Peyer's patch (tissue), 4 donors: ENCODE data around the gene ZFY. TPM values are rescaled to one million over a fixed set of nuclear protein-coding genes. Genes with fewer than 3 reads are reported as not detected.
"Not testable (repeated sequence)": the region's sequence is repeated elsewhere in the genome, so short reads cannot be mapped to it uniquely, and the experiment has no call there.

Experiments used
- DNase-seq, 3 donors: peaks; one replicate each; pipeline ENCODE4 v3.0.0-alpha.2; 2017 to 2019
- H3K27ac ChIP-seq, 4 donors: fragments of 200-600 bp; sonication (generic); one replicate each; pipeline ENCODE4 v1.5.1; 2016 to 2019
- H3K27me3 ChIP-seq, 2 donors: fragments of 200-600 bp; sonication (generic); one replicate each; pipeline ENCODE4 v1.5.1; 2019
- H3K36me3 ChIP-seq, 3 donors: fragments of 200-600 bp; sonication (generic); one replicate each; pipeline ENCODE4 v1.5.1; 2016 to 2019
- H3K4me1 ChIP-seq, 4 donors: fragments of 200-600 bp; sonication (generic); one replicate each; pipeline ENCODE4 v1.5.1; 2016 to 2019
- H3K4me3 ChIP-seq, 4 donors: fragments of 200-600 bp; sonication (generic); 1 replicate in 3 of 4; 2 replicates in 1 of 4; pipeline ENCODE4 v1.5.1; 2016 to 2019; ENCODE audit warnings: mild to moderate bottlenecking in 1 of 4
- H3K9me3 ChIP-seq, 4 donors: fragments of 200-600 bp; sonication (generic); one replicate each; pipeline ENCODE4 v1.5.1; 2016 to 2019; ENCODE audit warnings: mild to moderate bottlenecking in 1 of 4
- CTCF ChIP-seq, 6 experiments: fragments of 450-650 bp in 4 of 6; fragments of 200-600 bp in 2 of 6; sonication (generic) in 1 of 6; IDR thresholded peaks; one replicate each; pipeline ENCODE4 v1.5.1; 2017 to 2019; ENCODE audit warnings: antibody characterized with exemption in 6 of 6, mild to moderate bottlenecking in 3 of 6, moderate library complexity in 1 of 6
- POLR2A ChIP-seq, 2 donors: fragments of 450-650 bp; IDR thresholded peaks; one replicate each; pipeline ENCODE4 v1.5.1; 2017; ENCODE audit warnings: antibody characterized with exemption in 2 of 2, mild to moderate bottlenecking in 2 of 2, moderate library complexity in 2 of 2
- total RNA-seq, 4 donors: library from RNA; depleted of rRNA; stranded (reverse); fragments of >200 nt; gene quantifications; one replicate each; pipeline ENCODE4 v1.1.0, GENCODE V29; 2016

The ZFY gene
- total RNA-seq, 4 donors from 2014 or later, result 15.8 to 16.0 TPM; not detected in 2

- Histone ChIP-seq H3K4me1 (no peaks in the 10 kb centered on the region), H3K36me3 (peaks cover 0 to 13% (median 0%) of the 10 kb centered on the region in 3 donors), H3K4me3 (no peak overlapping the region), H3K27me3 (no peaks in the 10 kb centered on the region), H3K27ac (no peak overlapping the region), H3K9me3 (no peaks in the 10 kb centered on the region)
- TF ChIP-seq CTCF (IDR thresholded peaks at IDR 0.05) (no peak), POLR2A (IDR thresholded peaks at IDR 0.05) (no peak)
- no peak for DNase-seq
These were observed 38.0 kb downstream of the ZFY start for GRCh38 chrY:2973110-2973751.

- no peak for DNase-seq
- Histone ChIP-seq H3K9me3 (no peaks in the 10 kb centered on the region), H3K27me3 (no peaks in the 10 kb centered on the region), H3K4me1 (no peaks in the 10 kb centered on the region), H3K36me3 (peaks cover 0 to 21% (median 0%) of the 10 kb centered on the region in 3 donors), H3K4me3 (no peak overlapping the region), H3K27ac (no peak overlapping the region)
- TF ChIP-seq POLR2A (IDR thresholded peaks at IDR 0.05) (no peak), CTCF (IDR thresholded peaks at IDR 0.05) (no peak)
These were observed 44.1 kb downstream of the ZFY start for GRCh38 chrY:2979283-2979682.

GRCh38 chrY:2984491-2984890, 49.3 kb downstream of the ZFY start:
- H3K27me3 ChIP-seq, result no peaks in the 10 kb centered on the region
- TF ChIP-seq POLR2A (IDR thresholded peaks at IDR 0.05) (no peak), CTCF (IDR thresholded peaks at IDR 0.05) (no peak)
- no peak for DNase-seq
- no peak overlapping the region for H3K27ac ChIP-seq
- H3K36me3 ChIP-seq, result no peaks in the 10 kb centered on the region
- no peaks in the 10 kb centered on the region for H3K4me1 ChIP-seq
- no peak overlapping the region for H3K4me3 ChIP-seq
- no peaks in the 10 kb centered on the region for H3K9me3 ChIP-seq

GRCh38 chrY:2987178-2987577, 52.0 kb downstream of the ZFY start:
- not testable (repeated sequence) for H3K27ac ChIP-seq

GRCh38 chrY:2997369-2997768, 62.2 kb downstream of the ZFY start:
- not testable (repeated sequence) for H3K4me3 ChIP-seq, DNase-seq, H3K4me1 ChIP-seq, H3K36me3 ChIP-seq, H3K27me3 ChIP-seq, H3K27ac ChIP-seq, H3K9me3 ChIP-seq

More at GRCh38 chrY:2987178-2987577, 52.0 kb downstream of the ZFY start:
- H3K4me1 ChIP-seq, H3K36me3 ChIP-seq, H3K27me3 ChIP-seq, DNase-seq, H3K9me3 ChIP-seq, H3K4me3 ChIP-seq: not testable (repeated sequence)

GRCh38 chrY:3002190-3002589, 67.0 kb downstream of the ZFY start:
- Histone ChIP-seq H3K4me3 (peak overlapping the region in 1 of 4 donors; percentile 57), H3K27me3 (no peaks in the 10 kb centered on the region), H3K27ac (peak overlapping the region in 2 of 4 donors; percentile 89 to 93), H3K36me3 (no peaks in the 10 kb centered on the region), H3K4me1 (peaks cover 0 to 9% (median 0%) of the 10 kb centered on the region in 4 donors), H3K9me3 (no peaks in the 10 kb centered on the region)
- no peak for DNase-seq
- TF ChIP-seq POLR2A (IDR thresholded peaks at IDR 0.05) (no peak), CTCF (IDR thresholded peaks at IDR 0.05) (no peak)
